Measurements from ENCODE around the gene RAD23A. TPM values are rescaled to one million over a fixed set of nuclear protein-coding genes. Genes with fewer than 3 reads are reported as not detected.

RAD23A gene
- polyA plus RNA-seq, 1 donor from 2014 or later = 37.4 TPM

GRCh38 chr19:12984683-12985048 lies 39.0 kb downstream of the RAD23A start:
- H4K20me1 ChIP-seq (ENCODE audit: insufficient read depth) = no peaks in the 10 kb centered on the region
- no peaks in the 10 kb centered on the region for H3K9me3 ChIP-seq (ENCODE audit: low read length)
- H3K27me3 ChIP-seq (ENCODE audit: insufficient read depth, low read depth, low read length) = peaks cover 13% of the 10 kb centered on the region
- H3K4me2 ChIP-seq (ENCODE audit: low read length) = no peak overlapping the region
- H3K9me2 ChIP-seq (ENCODE audit: insufficient read depth, low read length) = no peaks in the 10 kb centered on the region
- H3K36me3 ChIP-seq (ENCODE audit: insufficient read depth, low read length) = no peaks in the 10 kb centered on the region
- H3F3A ChIP-seq (ENCODE audit: insufficient read depth, low read length, poor library complexity, severe bottlenecking) = no peaks in the 10 kb centered on the region
- no peaks in the 10 kb centered on the region for H3K79me2 ChIP-seq (replicated peaks; ENCODE audit: insufficient read depth, low read length)
- no peak overlapping the region for H2AFZ ChIP-seq (ENCODE audit: low read depth, low read length)
- no peak overlapping the region for H3K4me3 ChIP-seq (ENCODE audit: low read length)
- TF ChIP-seq EZH2 (IDR thresholded peaks at IDR 0.05; ENCODE audit: borderline replicate concordance, insufficient read depth, low read length, poor library complexity, severe bottlenecking) = no peak
- no peak for TF ChIP-seq REST (IDR thresholded peaks at IDR 0.05; ENCODE audit: borderline replicate concordance)
- no peak for TF ChIP-seq TAF1 (IDR thresholded peaks at IDR 0.05; ENCODE audit: low read depth)
- no peak for TF ChIP-seq MXI1 (conservative IDR thresholded peaks at IDR 0.05; ENCODE audit: poor library complexity, severe bottlenecking)
- TF ChIP-seq RAD21 (conservative IDR thresholded peaks at IDR 0.05) = no peak
- TF ChIP-seq SMC3 (conservative IDR thresholded peaks at IDR 0.05; ENCODE audit: poor library complexity) = no peak
- TF ChIP-seq EP300 (conservative IDR thresholded peaks at IDR 0.05; ENCODE audit: poor library complexity, severe bottlenecking) = no peak
- TF ChIP-seq POLR2AphosphoS5 (IDR thresholded peaks at IDR 0.05) = no peak
- TF ChIP-seq CTCF (IDR thresholded peaks at IDR 0.05; ENCODE audit: poor library complexity, severe bottlenecking) = no peak
- no peak overlapping the region for H3K9ac ChIP-seq (ENCODE audit: low read length)
- no peak overlapping the region for H3K27ac ChIP-seq (ENCODE audit: low read length)

DNA sequence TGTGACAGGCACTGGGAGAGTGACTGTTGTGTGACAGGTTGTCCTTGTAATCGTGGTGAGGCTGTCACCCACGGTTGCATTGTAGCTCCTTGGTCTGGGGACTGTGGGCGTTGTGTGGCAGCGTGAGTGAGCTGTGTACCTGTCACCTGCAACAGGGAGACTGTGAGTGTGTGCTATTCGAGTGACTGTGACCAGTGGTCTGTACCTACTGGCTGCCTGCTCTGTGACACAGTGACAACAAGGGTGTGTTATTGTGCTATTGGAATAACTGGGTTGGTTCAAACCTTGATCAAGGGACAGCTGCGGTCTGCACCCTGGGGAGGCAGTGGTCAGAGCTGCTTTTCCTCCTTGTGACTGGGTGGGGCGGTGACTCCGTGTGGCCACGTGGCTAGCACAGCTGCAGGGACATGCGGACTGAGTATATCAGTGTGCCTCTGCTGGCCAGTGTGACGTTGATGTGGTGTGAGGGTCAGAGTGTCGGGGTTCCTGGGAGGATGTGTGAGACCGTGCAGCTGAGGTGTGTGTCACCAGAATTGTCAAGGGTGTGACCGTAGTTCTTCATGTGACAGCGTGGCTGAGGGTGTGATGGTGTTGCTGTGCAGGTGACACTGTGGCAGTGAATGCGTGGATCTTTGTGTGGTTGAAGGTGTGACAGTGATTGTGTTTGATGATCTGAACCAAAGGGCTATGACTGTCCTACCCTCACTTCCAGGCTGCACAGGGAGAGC lies 39.6 kb downstream of the RAD23A start:
- Histone ChIP-seq H3K9ac (ENCODE audit: low read length) (no peak overlapping the region), H3K4me3 (ENCODE audit: low read length) (no peak overlapping the region), H4K20me1 (ENCODE audit: insufficient read depth) (no peaks in the 10 kb centered on the region), H3K27ac (ENCODE audit: low read length) (no peak overlapping the region), H3F3A (ENCODE audit: insufficient read depth, low read length, poor library complexity, severe bottlenecking) (no peaks in the 10 kb centered on the region), H3K9me2 (ENCODE audit: insufficient read depth, low read length) (no peaks in the 10 kb centered on the region), H2AFZ (ENCODE audit: low read depth, low read length) (no peak overlapping the region), H3K27me3 (ENCODE audit: insufficient read depth, low read depth, low read length) (peaks cover 18% of the 10 kb centered on the region), H3K79me2 (replicated peaks; ENCODE audit: insufficient read depth, low read length) (no peaks in the 10 kb centered on the region), H3K36me3 (ENCODE audit: insufficient read depth, low read length) (no peaks in the 10 kb centered on the region), H3K4me2 (ENCODE audit: low read length) (no peak overlapping the region), H3K9me3 (ENCODE audit: low read length) (no peaks in the 10 kb centered on the region)
- no peak for TF ChIP-seq RAD21 (conservative IDR thresholded peaks at IDR 0.05)
- peak; percentile 80 for TF ChIP-seq POLR2AphosphoS5 (IDR thresholded peaks at IDR 0.05)
- peak; percentile 81 for TF ChIP-seq EP300 (conservative IDR thresholded peaks at IDR 0.05; ENCODE audit: poor library complexity, severe bottlenecking)
